ENCODE measurements around the gene LGR6. TPM values are rescaled to one million over a fixed set of nuclear protein-coding genes. Genes with fewer than 3 reads are reported as not detected.

LGR6 gene
- total RNA-seq, 1 donor from 2014 or later = 26.0 TPM

GRCh38 chr1:202310071-202310725 is 116.6 kb downstream of the LGR6 start:
- TF ChIP-seq, protein P1, sequence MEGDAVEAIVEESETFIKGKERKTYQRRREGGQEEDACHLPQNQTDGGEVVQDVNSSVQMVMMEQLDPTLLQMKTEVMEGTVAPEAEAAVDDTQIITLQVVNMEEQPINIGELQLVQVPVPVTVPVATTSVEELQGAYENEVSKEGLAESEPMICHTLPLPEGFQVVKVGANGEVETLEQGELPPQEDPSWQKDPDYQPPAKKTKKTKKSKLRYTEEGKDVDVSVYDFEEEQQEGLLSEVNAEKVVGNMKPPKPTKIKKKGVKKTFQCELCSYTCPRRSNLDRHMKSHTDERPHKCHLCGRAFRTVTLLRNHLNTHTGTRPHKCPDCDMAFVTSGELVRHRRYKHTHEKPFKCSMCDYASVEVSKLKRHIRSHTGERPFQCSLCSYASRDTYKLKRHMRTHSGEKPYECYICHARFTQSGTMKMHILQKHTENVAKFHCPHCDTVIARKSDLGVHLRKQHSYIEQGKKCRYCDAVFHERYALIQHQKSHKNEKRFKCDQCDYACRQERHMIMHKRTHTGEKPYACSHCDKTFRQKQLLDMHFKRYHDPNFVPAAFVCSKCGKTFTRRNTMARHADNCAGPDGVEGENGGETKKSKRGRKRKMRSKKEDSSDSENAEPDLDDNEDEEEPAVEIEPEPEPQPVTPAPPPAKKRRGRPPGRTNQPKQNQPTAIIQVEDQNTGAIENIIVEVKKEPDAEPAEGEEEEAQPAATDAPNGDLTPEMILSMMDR (IDR thresholded peaks at IDR 0.05) = no peak
- H3K36me3 ChIP-seq = peaks cover 29 to 46% of the 10 kb centered on the region in 2 donors
- no peaks in the 10 kb centered on the region for H3K27me3 ChIP-seq
- H3K27ac ChIP-seq = no peak overlapping the region
- intact Hi-C loops (cut with DNase I) = no loop called here
- no peak overlapping the region for H3K4me3 ChIP-seq
- no peaks in the 10 kb centered on the region for H3K9me3 ChIP-seq
- no peak for DNase-seq (ENCODE audit: low spot score in 2 of 2)
- H3K4me1 ChIP-seq = peaks cover 0 to 10% of the 10 kb centered on the region in 2 donors

GRCh38 chr1:202310746-202311145 is 117.1 kb downstream of the LGR6 start:
- DNase-seq (ENCODE audit: low spot score in 2 of 2) = no peak
- Histone ChIP-seq H3K27ac (no peak overlapping the region), H3K36me3 (peaks cover 24 to 44% of the 10 kb centered on the region in 2 donors), H3K9me3 (no peaks in the 10 kb centered on the region), H3K4me1 (peaks cover 0 to 9% of the 10 kb centered on the region in 2 donors), H3K27me3 (no peaks in the 10 kb centered on the region), H3K4me3 (no peak overlapping the region)
- intact Hi-C loops (cut with DNase I) = no loop called here
- TF ChIP-seq, protein P1 (IDR thresholded peaks at IDR 0.05) = no peak

- Histone ChIP-seq H3K36me3 (peaks cover 17 to 31% of the 10 kb centered on the region in 2 donors), H3K27ac (peak overlapping the region; percentile 65 to 75), H3K4me3 (no peak overlapping the region), H3K27me3 (no peaks in the 10 kb centered on the region), H3K9me3 (no peaks in the 10 kb centered on the region), H3K4me1 (peaks cover 0 to 9% of the 10 kb centered on the region in 2 donors)
- no peak for DNase-seq (ENCODE audit: low spot score in 2 of 2)
- intact Hi-C loops (cut with DNase I) = no loop called here
- TF ChIP-seq, protein P1 (IDR thresholded peaks at IDR 0.05) = no peak
Observed at GRCh38 chr1:202311875-202312635, 118.5 kb downstream of the LGR6 start.

DNA sequence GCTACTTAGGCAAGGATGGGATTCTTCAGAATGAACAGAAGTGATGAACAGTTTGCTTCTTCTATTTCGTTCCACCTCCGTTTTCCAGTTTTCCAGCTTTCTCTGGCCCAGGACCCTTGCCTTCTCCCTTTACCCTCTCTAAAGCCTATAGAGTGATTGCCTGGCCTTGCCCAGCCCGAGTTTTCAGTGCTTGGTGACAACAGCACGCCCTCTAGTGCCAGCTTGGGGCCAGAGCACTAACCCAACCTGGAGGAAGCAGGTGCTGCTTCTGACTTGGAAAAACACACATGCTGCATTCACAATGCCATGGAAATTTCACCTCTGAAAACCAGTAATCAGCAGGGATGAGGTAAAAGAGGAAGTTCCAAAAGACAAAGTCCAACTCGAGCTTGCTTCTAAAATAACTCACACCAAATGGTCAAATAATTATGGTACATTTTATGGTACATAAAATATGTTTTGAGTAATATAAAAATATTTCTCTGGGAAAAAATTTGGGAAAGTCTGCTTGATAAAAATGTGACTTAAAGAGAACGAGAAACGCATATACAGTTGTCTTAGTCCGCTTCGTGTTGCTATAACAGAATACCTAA is 122.1 kb downstream of the LGR6 start:
- H3K36me3 ChIP-seq = peaks cover 32 to 43% of the 10 kb centered on the region in 2 donors
- peak in 1 of 2 donors; percentile 83 for DNase-seq (ENCODE audit: low spot score in 2 of 2)
- intact Hi-C loops (cut with DNase I) = loop anchor here (1.0 kb wide), 3 partner anchors 79 to 126 kb away; partner anchors contain the start of gene LGR6
- H3K27ac ChIP-seq = no peak overlapping the region
- H3K9me3 ChIP-seq = no peaks in the 10 kb centered on the region
- no peak overlapping the region for H3K4me3 ChIP-seq
- TF ChIP-seq, protein P1 (IDR thresholded peaks at IDR 0.05) = peak; percentile 73 to 89 (median 88)
- no peaks in the 10 kb centered on the region for H3K27me3 ChIP-seq
- peaks cover 0 to 9% of the 10 kb centered on the region in 2 donors for H3K4me1 ChIP-seq

- Histone ChIP-seq H3K4me3 (no peak overlapping the region), H3K4me1 (peaks cover 0 to 9% of the 10 kb centered on the region in 2 donors), H3K9me3 (no peaks in the 10 kb centered on the region), H3K36me3 (peaks cover 32 to 45% of the 10 kb centered on the region in 2 donors), H3K27ac (no peak overlapping the region), H3K27me3 (no peaks in the 10 kb centered on the region)
- TF ChIP-seq, protein P1 (IDR thresholded peaks at IDR 0.05) = no peak
- DNase-seq (ENCODE audit: low spot score in 2 of 2) = peak in 1 of 2 donors; percentile 30
- intact Hi-C loops (cut with DNase I) = no loop called here
Observed at GRCh38 chr1:202316186-202316585, 122.6 kb downstream of the LGR6 start.
